ENCODE results near the gene AMBRA1.

AMBRA1 gene

GRCh38 chr11:46472662-46472994 lies 121.2 kb downstream of the AMBRA1 start:
- no peak for DNase-seq (ENCODE audit: low read depth)

GRCh38 chr11:46471943-46472661 lies 121.7 kb downstream of the AMBRA1 start:
- DNase-seq (ENCODE audit: low read depth), result no peak

GRCh38 chr11:46469926-46470325 lies 123.9 kb downstream of the AMBRA1 start:
- DNase-seq (ENCODE audit: low read depth), result no peak

GRCh38 chr11:46465683-46466082 lies 128.1 kb downstream of the AMBRA1 start:
- peak; percentile 17 for DNase-seq (ENCODE audit: low read depth)

GRCh38 chr11:46463701-46464421 lies 130.0 kb downstream of the AMBRA1 start:
- no peak for DNase-seq (ENCODE audit: low read depth)

- DNase-seq (ENCODE audit: low read depth), result peak; percentile 72
Observed at GRCh38 chr11:46461461-46461927, 132.3 kb downstream of the AMBRA1 start.

GRCh38 chr11:46458491-46458890 lies 135.3 kb downstream of the AMBRA1 start:
- DNase-seq (ENCODE audit: low read depth), result peak; percentile 8

- peak; percentile 58 for DNase-seq (ENCODE audit: low read depth)
Observed at GRCh38 chr11:46457659-46458424, 136.0 kb downstream of the AMBRA1 start.

GRCh38 chr11:46457021-46457420 lies 136.8 kb downstream of the AMBRA1 start:
- no peak for DNase-seq (ENCODE audit: low read depth)

- no peak for DNase-seq (ENCODE audit: low read depth)
Observed at GRCh38 chr11:46456269-46457001, 137.4 kb downstream of the AMBRA1 start.

GRCh38 chr11:46455834-46456233 lies 138.0 kb downstream of the AMBRA1 start:
- DNase-seq (ENCODE audit: low read depth), result no peak

GRCh38 chr11:46452918-46453517 lies 140.8 kb downstream of the AMBRA1 start:
- DNase-seq (ENCODE audit: low read depth), result peak; percentile 65

- DNase-seq (ENCODE audit: low read depth), result no peak
Observed at GRCh38 chr11:46451759-46452158, 142.1 kb downstream of the AMBRA1 start.

GRCh38 chr11:46450846-46451477 lies 142.9 kb downstream of the AMBRA1 start:
- peak; percentile 41 for DNase-seq (ENCODE audit: low read depth)

GRCh38 chr11:46447544-46447943 lies 146.3 kb downstream of the AMBRA1 start:
- no peak for DNase-seq (ENCODE audit: low read depth)

GRCh38 chr11:46445920-46446771 lies 147.7 kb downstream of the AMBRA1 start:
- peak; percentile 17 for DNase-seq (ENCODE audit: low read depth)

- no peak for DNase-seq (ENCODE audit: low read depth)
Observed at GRCh38 chr11:46445192-46445919, 148.5 kb downstream of the AMBRA1 start.

GRCh38 chr11:46444305-46444704 lies 149.5 kb downstream of the AMBRA1 start:
- no peak for DNase-seq (ENCODE audit: low read depth)

GRCh38 chr11:46438211-46438610 lies 155.6 kb downstream of the AMBRA1 start:
- DNase-seq (ENCODE audit: low read depth), result no peak

All from amniotic epithelial cell (primary cell).